Measurements from ENCODE around the gene ITK.

DNA sequence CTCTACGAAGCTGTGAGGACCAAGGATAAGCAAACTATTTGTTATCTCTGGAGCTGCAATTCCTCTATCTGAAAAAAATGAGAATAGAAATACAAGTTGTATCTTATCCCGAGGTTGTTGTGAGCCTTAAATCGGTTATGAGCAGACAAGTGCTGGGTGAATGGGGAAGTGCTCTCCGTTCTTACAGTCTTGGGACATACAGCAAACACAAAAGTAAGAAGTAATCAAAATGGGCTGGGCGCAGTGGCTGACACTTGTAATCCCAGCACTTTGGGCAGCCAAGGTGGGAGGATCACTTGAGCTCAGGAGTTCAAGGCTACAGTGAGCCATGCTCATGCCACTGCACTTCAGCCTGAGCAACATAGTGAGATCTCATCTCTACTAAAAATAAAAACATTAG lies 31.7 kb downstream of the ITK start:
- TF ChIP-seq, protein P1, sequence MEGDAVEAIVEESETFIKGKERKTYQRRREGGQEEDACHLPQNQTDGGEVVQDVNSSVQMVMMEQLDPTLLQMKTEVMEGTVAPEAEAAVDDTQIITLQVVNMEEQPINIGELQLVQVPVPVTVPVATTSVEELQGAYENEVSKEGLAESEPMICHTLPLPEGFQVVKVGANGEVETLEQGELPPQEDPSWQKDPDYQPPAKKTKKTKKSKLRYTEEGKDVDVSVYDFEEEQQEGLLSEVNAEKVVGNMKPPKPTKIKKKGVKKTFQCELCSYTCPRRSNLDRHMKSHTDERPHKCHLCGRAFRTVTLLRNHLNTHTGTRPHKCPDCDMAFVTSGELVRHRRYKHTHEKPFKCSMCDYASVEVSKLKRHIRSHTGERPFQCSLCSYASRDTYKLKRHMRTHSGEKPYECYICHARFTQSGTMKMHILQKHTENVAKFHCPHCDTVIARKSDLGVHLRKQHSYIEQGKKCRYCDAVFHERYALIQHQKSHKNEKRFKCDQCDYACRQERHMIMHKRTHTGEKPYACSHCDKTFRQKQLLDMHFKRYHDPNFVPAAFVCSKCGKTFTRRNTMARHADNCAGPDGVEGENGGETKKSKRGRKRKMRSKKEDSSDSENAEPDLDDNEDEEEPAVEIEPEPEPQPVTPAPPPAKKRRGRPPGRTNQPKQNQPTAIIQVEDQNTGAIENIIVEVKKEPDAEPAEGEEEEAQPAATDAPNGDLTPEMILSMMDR (IDR thresholded peaks at IDR 0.05 in 4 of 5, conservative IDR thresholded peaks at IDR 0.05 in 1 of 5) = no peak
- no peak for TF ChIP-seq POLR2A (IDR thresholded peaks at IDR 0.05)
